Uterus (tissue), 4 donors: ENCODE measurements around the gene TNS1. TPM values are rescaled to one million over a fixed set of nuclear protein-coding genes. Genes with fewer than 3 reads are reported as not detected.
A peak's percentile ranks its signal among the peaks of the same experiment; 100 is the strongest.

Source experiments
- DNase-seq, 2 donors: peaks; one replicate each; pipeline ENCODE4 v3.0.0-alpha.2; 2019 to 2020
- H3K27ac ChIP-seq, 2 donors: fragments of 200-600 bp; sonication (generic); 1 replicate in 1 of 2; 2 replicates in 1 of 2; pipeline ENCODE4 v1.5.1; 2016 to 2018
- H3K27me3 ChIP-seq, 2 donors: fragments of 200-600 bp; sonication (generic); one replicate each; pipeline ENCODE4 v1.5.1; 2018 to 2019; ENCODE audit warnings: control low read depth in 1 of 2
- H3K36me3 ChIP-seq, 2 donors: fragments of 200-600 bp; sonication (generic); one replicate each; pipeline ENCODE4 v1.5.1; 2019; ENCODE audit warnings: control low read depth in 1 of 2
- H3K4me1 ChIP-seq, 2 donors: fragments of 200-600 bp; sonication (generic); one replicate each; pipeline ENCODE4 v1.5.1; 2018 to 2019; ENCODE audit warnings: control low read depth in 1 of 2
- H3K4me3 ChIP-seq, 2 donors: fragments of 200-600 bp; sonication (generic); 1 replicate in 1 of 2; 2 replicates in 1 of 2; pipeline ENCODE4 v1.5.1; 2018 to 2019; ENCODE audit warnings: mild to moderate bottlenecking in 1 of 2
- H3K9me3 ChIP-seq, 2 donors: fragments of 200-600 bp; sonication (generic); one replicate each; pipeline ENCODE4 v1.5.1; 2019; ENCODE audit warnings: control low read depth in 1 of 2
- CTCF ChIP-seq, 4 experiments: fragments of 200-600 bp in 2 of 4; fragments of 450-650 bp in 2 of 4; sonication (generic) in 2 of 4; IDR thresholded peaks; one replicate each; pipeline ENCODE4 v1.5.1; 2016 to 2019; ENCODE audit warnings: antibody characterized with exemption in 4 of 4, mild to moderate bottlenecking in 2 of 4, moderate library complexity in 1 of 4
- POLR2A ChIP-seq, 2 donors: fragments of 450-650 bp; IDR thresholded peaks; one replicate each; pipeline ENCODE4 v1.6.1; 2016; ENCODE audit warnings: antibody characterized with exemption in 2 of 2, mild to moderate bottlenecking in 1 of 2, moderate library complexity in 1 of 2
- intact Hi-C: fragments of 100-400 bp; cut with DNase I; formaldehyde crosslinking; loops from one replicate; pipeline ENCODE4 v1.15.1; 2023; ENCODE audit warnings: low total_unique reads
- total RNA-seq, 4 donors: library from RNA; depleted of rRNA in 3 of 4; stranded (reverse); fragments of >200 nt in 3 of 4; gene quantifications; one replicate each; pipeline versions ENCODE4 v1.1.0 to v1.2.4, GENCODE V29; 2014 to 2023
- donor health status: DM: yes; HTN: yes; CAD: no.

Gene TNS1
- total RNA-seq, 4 donors from 2014 or later, result 144 to 1,338 (median 313) TPM

- H3K27ac ChIP-seq, result peak overlapping the region; percentile 48 to 54
- H3K4me1 ChIP-seq, result peaks cover 4 to 13% of the 10 kb centered on the region in 2 donors
- H3K9me3 ChIP-seq, result no peaks in the 10 kb centered on the region
- no peak overlapping the region for H3K4me3 ChIP-seq
- intact Hi-C loops, result no loop called here
- TF ChIP-seq CTCF (IDR thresholded peaks at IDR 0.05), result no peak
- no peaks in the 10 kb centered on the region for H3K36me3 ChIP-seq
- no peaks in the 10 kb centered on the region for H3K27me3 ChIP-seq
- no peak for DNase-seq
Measured at GRCh38 chr2:217895070-217895635, 107.6 kb downstream of the TNS1 start.

DNA sequence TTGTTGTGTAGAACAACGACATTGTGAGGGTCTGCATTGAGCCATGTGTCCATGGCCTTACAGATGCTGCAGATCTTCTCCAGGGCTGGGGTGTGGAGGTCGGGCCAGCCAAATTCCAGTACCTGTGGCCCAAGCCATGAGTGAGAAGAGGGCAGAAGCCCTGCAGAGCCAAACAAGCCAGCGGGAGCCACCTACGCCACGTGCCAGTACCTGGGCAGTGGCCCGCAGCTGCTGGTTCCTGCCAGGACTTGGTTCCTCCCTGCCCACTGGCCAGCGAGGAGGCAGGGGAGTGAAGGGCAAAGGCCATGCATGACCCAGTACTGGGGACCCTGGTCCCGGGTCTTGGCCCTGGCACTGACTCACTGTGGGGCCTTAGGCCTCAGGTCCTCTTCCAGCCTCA is 109.4 kb downstream of the TNS1 start:
- Histone ChIP-seq H3K9me3 (no peaks in the 10 kb centered on the region), H3K27me3 (no peaks in the 10 kb centered on the region), H3K27ac (peak overlapping the region; percentile 48 to 54), H3K4me1 (peaks cover 0 to 4% of the 10 kb centered on the region in 2 donors), H3K36me3 (no peaks in the 10 kb centered on the region), H3K4me3 (no peak overlapping the region)
- TF ChIP-seq CTCF (IDR thresholded peaks at IDR 0.05), result no peak
- no peak for TF ChIP-seq POLR2A (IDR thresholded peaks at IDR 0.05)
- DNase-seq, result no peak
- intact Hi-C loops, result no loop called here

- no peak overlapping the region for H3K4me3 ChIP-seq
- H3K4me1 ChIP-seq, result no peaks in the 10 kb centered on the region
- intact Hi-C loops, result no loop called here
- H3K9me3 ChIP-seq, result no peaks in the 10 kb centered on the region
- H3K36me3 ChIP-seq, result no peaks in the 10 kb centered on the region
- DNase-seq, result no peak
- peak overlapping the region; percentile 54 to 56 for H3K27ac ChIP-seq
- TF ChIP-seq CTCF (IDR thresholded peaks at IDR 0.05), result no peak
- no peak for TF ChIP-seq POLR2A (IDR thresholded peaks at IDR 0.05)
- no peaks in the 10 kb centered on the region for H3K27me3 ChIP-seq
Measured at GRCh38 chr2:217892560-217892959, 110.2 kb downstream of the TNS1 start.

DNA sequence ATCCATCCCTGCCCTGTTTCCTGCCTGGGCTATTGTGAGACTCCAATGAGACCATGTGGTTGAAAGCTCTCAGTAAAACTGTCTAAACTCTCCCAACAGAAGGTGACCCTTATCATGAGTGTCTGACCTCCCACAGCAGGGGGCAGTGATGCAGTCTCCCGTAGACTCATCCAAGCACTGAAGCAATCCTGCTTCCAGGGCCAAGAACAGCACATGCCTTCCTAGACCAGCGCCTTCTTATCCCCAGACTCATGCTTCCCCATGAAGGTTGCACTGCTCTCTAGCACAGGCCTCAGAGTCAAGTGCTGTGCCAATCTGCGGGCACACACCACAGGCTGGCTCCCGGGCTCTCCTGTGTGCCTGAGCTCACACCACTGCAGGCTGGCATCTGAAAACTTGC is 112.3 kb downstream of the TNS1 start:
- peak; percentile 80 to 82 for DNase-seq
- TF ChIP-seq CTCF (IDR thresholded peaks at IDR 0.05) (peak in 3 of 4 experiments; percentile 35 to 51 (median 39)), POLR2A (IDR thresholded peaks at IDR 0.05) (no peak)

DNA sequence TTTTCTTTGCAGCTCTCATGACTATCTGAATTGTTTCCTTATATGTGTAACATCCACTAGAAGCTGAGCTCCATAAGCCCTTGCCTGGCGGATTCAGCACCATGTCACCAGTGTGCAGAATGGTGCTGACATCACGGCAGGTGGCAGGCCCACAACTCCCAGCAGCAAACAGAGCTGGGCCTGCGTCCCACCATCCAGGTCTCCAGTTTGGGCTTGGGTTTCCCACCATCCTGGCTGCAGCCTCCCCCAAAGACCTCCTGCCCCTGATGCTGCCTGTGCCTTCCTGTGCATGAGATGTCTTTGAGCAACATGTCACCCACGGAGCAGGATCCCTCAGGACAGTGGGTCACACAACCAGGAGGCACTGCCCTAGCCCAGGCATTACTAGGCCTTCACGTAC is 113.1 kb downstream of the TNS1 start:
- peak overlapping the region; percentile 54 to 56 for H3K27ac ChIP-seq
- H3K4me1 ChIP-seq, result no peaks in the 10 kb centered on the region
- no peaks in the 10 kb centered on the region for H3K27me3 ChIP-seq
- H3K9me3 ChIP-seq, result no peaks in the 10 kb centered on the region
- no peaks in the 10 kb centered on the region for H3K36me3 ChIP-seq
- DNase-seq, result no peak
- intact Hi-C loops, result loop anchor here (5.0 kb wide), 2 partner anchors 98 to 102 kb away; no protein-coding TSS in a partner anchor
- TF ChIP-seq POLR2A (IDR thresholded peaks at IDR 0.05) (no peak), CTCF (IDR thresholded peaks at IDR 0.05) (no peak)
- no peak overlapping the region for H3K4me3 ChIP-seq

More for the DNA sequence above, 112.3 kb downstream of the TNS1 start:
- H3K4me3 ChIP-seq, result no peak overlapping the region
- no peaks in the 10 kb centered on the region for H3K9me3 ChIP-seq
- intact Hi-C loops, result no loop called here
- peak overlapping the region; percentile 54 to 56 for H3K27ac ChIP-seq
- no peaks in the 10 kb centered on the region for H3K36me3 ChIP-seq
- no peaks in the 10 kb centered on the region for H3K27me3 ChIP-seq
- H3K4me1 ChIP-seq, result no peaks in the 10 kb centered on the region
